Thoracic aorta (tissue), 2 donors: ENCODE results near the gene ZNF629. TPM values are rescaled to one million over a fixed set of nuclear protein-coding genes. Genes with fewer than 3 reads are reported as not detected.
A peak's percentile ranks its signal among the peaks of the same experiment; 100 is the strongest.

Source experiments
- ATAC-seq: fragments of 150-250 bp; one replicate; pipeline ENCODE4 v1.8.0; 2017; ENCODE audit warnings: low read depth; ENCODE audit not compliant: insufficient number of reproducible peaks, low FRiP score
- DNase-seq: peaks from one replicate; pipeline ENCODE4 v3.0.0-alpha.2; 2020; ENCODE audit warnings: low spot score
- H3K27ac ChIP-seq, 2 donors: fragments of 200-600 bp; sonication (generic); 1 replicate in 1 of 2; 2 replicates in 1 of 2; pipeline ENCODE4 v1.5.1; 2016; ENCODE audit warnings: mild to moderate bottlenecking in 2 of 2, moderate library complexity in 2 of 2
- H3K27me3 ChIP-seq: fragments of 200-600 bp; sonication (generic); replicated peaks from 2 replicates; pipeline ENCODE4 v1.6.0; 2016; ENCODE audit warnings: mild to moderate bottlenecking; ENCODE audit not compliant: insufficient read depth
- H3K36me3 ChIP-seq: fragments of 200-600 bp; sonication (generic); one replicate; pipeline ENCODE4 v1.5.1; 2016
- H3K4me1 ChIP-seq, 2 donors: fragments of 200-600 bp; sonication (generic); 1 replicate in 1 of 2; 2 replicates in 1 of 2; pipeline versions ENCODE4 v1.5.1 to v1.6.0; 2016; ENCODE audit warnings: low read depth in 2 of 2, mild to moderate bottlenecking in 1 of 2; ENCODE audit not compliant: control insufficient read depth in 1 of 2
- H3K4me3 ChIP-seq: fragments of 200-600 bp; sonication (generic); 2 replicates; pipeline ENCODE4 v1.5.1; 2016; ENCODE audit warnings: mild to moderate bottlenecking
- H3K9me3 ChIP-seq: fragments of 200-600 bp; sonication (generic); 2 replicates; pipeline ENCODE4 v1.5.1; 2016
- total RNA-seq, 2 donors: library from RNA; depleted of rRNA; stranded (reverse); fragments of >200 nt; gene quantifications; one replicate each; pipeline versions ENCODE4 v1.1.0 to v1.2.3, GENCODE V29; 2016
- TF ChIP-seq, protein P1 (sequence below): fragments of 200-600 bp; sonication (generic); IDR thresholded peaks from one replicate; pipeline ENCODE4 v1.5.1; 2019; ENCODE audit warnings: antibody characterized with exemption

ZNF629 gene
- total RNA-seq, 2 donors from 2014 or later, result 10.7 to 18.8 TPM

DNA sequence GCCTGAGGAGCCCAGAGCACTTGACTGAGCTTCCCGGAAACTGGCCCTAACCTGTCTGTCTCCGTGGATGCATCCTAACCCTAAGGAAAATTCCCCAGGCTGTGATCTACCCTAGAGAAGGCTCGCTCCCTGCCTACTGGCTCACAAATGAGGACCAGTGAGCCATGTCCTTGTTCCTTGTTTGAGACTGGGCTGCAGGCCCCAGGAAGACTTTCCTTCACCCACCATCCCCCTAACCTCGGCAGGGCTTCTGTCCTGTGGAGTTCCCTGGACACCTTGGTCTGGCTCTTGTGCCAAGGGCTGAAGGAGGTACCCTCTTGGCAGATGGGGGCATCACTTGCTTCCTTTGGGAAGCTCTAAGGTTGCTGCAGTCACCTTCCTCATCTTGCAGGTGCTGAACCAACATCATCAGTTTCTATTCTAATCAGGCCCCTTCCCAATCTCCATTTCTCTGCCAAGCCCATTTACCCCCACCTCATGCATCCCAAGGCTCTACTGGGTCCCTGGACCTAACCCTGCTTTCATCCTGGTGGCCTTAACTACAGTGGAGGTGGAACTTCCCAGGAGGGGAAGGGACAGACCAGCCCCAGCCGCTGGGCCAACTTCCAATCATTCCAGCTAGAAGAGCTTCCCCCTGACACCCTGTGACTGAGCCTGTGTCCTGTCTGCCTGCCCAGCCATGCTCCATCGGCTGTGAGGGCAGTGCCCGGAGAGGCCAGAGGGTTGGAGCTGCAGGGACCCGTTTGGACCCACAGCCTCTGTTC, 12.5 kb downstream of the ZNF629 start:
- no peak for ATAC-seq
- H3K4me3 ChIP-seq, result peak overlapping the region; percentile 90

DNA sequence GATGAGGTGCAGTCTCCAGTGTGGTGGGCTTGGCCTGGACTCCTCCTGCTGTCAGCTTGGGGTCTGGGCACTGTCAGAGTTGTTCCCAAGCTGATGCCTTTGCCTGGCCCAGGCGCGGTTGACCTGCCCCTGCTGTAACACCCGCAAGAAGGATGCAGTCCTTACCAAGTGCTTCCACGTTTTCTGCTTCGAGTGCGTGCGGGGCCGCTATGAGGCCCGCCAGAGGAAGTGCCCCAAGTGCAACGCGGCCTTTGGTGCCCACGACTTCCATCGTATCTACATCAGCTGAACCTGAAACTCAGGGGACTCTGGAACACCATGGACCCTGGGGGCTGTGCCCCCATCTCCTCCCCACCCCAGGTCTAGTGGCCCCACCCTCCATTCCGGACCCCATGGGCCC, 13.2 kb downstream of the ZNF629 start:
- Histone ChIP-seq H3K27ac (no peak overlapping the region), H3K27me3 (no peaks in the 10 kb centered on the region), H3K4me3 (no peak overlapping the region), H3K9me3 (no peaks in the 10 kb centered on the region), H3K4me1 (peaks cover 7 to 21% of the 10 kb centered on the region in 2 donors), H3K36me3 (peaks cover 38% of the 10 kb centered on the region)
- DNase-seq (no peak), ATAC-seq (no peak)
- TF ChIP-seq, protein P1, sequence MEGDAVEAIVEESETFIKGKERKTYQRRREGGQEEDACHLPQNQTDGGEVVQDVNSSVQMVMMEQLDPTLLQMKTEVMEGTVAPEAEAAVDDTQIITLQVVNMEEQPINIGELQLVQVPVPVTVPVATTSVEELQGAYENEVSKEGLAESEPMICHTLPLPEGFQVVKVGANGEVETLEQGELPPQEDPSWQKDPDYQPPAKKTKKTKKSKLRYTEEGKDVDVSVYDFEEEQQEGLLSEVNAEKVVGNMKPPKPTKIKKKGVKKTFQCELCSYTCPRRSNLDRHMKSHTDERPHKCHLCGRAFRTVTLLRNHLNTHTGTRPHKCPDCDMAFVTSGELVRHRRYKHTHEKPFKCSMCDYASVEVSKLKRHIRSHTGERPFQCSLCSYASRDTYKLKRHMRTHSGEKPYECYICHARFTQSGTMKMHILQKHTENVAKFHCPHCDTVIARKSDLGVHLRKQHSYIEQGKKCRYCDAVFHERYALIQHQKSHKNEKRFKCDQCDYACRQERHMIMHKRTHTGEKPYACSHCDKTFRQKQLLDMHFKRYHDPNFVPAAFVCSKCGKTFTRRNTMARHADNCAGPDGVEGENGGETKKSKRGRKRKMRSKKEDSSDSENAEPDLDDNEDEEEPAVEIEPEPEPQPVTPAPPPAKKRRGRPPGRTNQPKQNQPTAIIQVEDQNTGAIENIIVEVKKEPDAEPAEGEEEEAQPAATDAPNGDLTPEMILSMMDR, result no peak

More for the DNA sequence above, 12.5 kb downstream of the ZNF629 start:
- no peaks in the 10 kb centered on the region for H3K27me3 ChIP-seq
- peaks cover 31% of the 10 kb centered on the region for H3K36me3 ChIP-seq
- TF ChIP-seq, protein P1, result no peak
- H3K9me3 ChIP-seq, result no peaks in the 10 kb centered on the region
- no peak for DNase-seq
- peaks cover 7 to 21% of the 10 kb centered on the region in 2 donors for H3K4me1 ChIP-seq
- H3K27ac ChIP-seq, result peak overlapping the region; percentile 60 to 76

DNA sequence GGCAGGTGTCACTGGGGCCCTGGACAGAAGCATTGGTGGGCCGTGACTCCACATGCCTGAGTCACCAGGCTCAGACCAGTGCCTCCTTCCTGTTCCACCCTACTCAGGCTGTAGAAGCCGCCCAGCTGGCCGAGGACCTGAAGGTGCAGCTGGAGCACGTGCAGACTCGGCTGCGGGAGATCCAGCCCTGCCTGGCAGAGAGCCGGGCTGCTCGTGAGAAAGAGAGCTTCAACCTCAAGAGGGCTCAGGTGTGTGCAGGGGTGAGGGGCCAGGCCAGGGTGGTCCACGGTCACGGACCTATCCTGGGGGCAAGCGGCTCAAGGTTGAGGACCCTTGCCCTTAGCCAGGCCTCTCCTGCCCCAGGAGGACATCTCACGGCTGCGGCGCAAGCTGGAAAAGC, 15.3 kb downstream of the ZNF629 start:
- H3K27me3 ChIP-seq, result no peaks in the 10 kb centered on the region
- no peak overlapping the region for H3K4me3 ChIP-seq
- H3K4me1 ChIP-seq, result peaks cover 7 to 17% of the 10 kb centered on the region in 2 donors
- no peaks in the 10 kb centered on the region for H3K9me3 ChIP-seq
- no peak overlapping the region for H3K27ac ChIP-seq
- H3K36me3 ChIP-seq, result peaks cover 59% of the 10 kb centered on the region
- no peak for ATAC-seq
- TF ChIP-seq, protein P1, result no peak
- DNase-seq, result no peak

DNA sequence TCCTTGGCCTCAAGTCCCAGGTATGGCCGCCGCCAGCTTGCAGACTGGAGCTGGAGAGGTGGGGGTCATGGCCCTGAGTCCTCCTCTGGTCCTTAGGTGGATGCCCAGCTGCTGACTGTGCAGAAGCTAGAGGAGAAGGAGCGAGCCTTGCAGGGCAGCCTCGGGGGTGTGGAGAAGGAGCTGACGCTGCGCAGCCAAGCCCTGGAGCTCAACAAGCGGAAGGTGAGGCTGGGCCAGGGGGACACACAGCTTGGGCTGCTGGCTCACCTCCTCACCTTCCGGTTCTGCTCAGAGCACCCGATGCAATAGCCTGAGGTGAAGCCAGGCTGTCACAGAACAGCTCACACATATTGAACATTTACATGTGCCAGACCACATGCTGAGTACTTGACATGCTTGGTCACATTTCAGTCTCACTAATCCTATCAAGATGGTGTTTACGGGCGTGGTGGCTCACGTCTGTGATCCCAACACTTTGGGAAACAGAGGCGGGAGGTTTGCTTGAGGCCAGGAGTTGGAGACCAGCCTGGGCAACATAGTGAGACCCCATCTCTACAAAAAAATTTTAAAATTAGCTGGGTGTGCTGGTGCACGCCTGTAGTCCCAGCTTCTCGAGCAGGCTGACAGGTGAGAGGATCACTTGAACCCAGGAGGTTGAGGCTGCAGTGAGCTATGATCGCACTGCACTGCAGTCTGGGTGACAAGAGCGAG, 17.5 kb downstream of the ZNF629 start:
- no peaks in the 10 kb centered on the region for H3K9me3 ChIP-seq
- H3K27me3 ChIP-seq, result no peaks in the 10 kb centered on the region
- no peak overlapping the region for H3K4me3 ChIP-seq
- no peak for ATAC-seq
- H3K36me3 ChIP-seq, result peaks cover 81% of the 10 kb centered on the region
- no peak overlapping the region for H3K27ac ChIP-seq
- no peak for DNase-seq
- H3K4me1 ChIP-seq, result peaks cover 0 to 2% of the 10 kb centered on the region in 2 donors
- TF ChIP-seq, protein P1, result no peak

DNA sequence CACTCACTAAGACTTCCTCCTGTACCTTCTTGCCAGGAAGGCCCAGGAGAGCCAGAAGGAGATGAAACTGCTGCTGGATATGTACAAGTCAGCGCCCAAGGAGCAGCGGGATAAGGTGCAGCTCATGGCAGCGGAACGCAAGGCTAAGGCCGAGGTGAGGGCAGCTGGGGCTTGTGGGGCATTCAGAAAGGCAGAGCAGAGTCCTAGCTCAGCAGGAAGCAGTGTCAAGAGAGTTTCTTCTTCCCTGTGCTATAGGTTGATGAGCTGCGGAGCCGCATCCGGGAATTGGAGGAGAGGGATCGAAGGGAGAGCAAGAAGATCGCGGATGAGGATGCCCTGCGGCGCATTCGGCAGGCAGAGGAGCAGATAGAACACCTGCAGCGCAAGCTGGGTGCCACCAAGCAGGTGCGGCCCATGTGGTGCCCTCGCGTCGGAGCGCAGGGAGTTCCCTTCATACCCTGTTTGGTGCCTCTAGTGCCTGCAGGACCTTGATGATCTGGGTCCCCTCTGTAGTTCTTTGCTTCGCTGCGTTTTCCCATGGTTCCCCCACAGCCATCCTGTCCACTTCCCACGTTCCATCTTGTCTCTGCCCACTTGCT, 18.3 kb downstream of the ZNF629 start:
- Histone ChIP-seq H3K4me1 (peaks cover 2 to 5% of the 10 kb centered on the region in 2 donors), H3K4me3 (no peak overlapping the region), H3K9me3 (no peaks in the 10 kb centered on the region), H3K27ac (no peak overlapping the region), H3K27me3 (no peaks in the 10 kb centered on the region), H3K36me3 (peaks cover 87% of the 10 kb centered on the region)
- TF ChIP-seq, protein P1, result no peak
- ATAC-seq, result no peak
- DNase-seq, result no peak
